GM12872 (cell line): ENCODE results near the gene GPR55.

Source experiments
- TF ChIP-seq, protein P1 (sequence below): IDR thresholded peaks from 3 replicates; pipeline ENCODE4 v1.5.1; 2011; ENCODE audit warnings: low read depth, mild to moderate bottlenecking, low read length, moderate library complexity; ENCODE audit not compliant: insufficient read depth

The GPR55 gene

GRCh38 chr2:230862292-230862691 is 62.8 kb downstream of the GPR55 start:
- TF ChIP-seq, protein P1, sequence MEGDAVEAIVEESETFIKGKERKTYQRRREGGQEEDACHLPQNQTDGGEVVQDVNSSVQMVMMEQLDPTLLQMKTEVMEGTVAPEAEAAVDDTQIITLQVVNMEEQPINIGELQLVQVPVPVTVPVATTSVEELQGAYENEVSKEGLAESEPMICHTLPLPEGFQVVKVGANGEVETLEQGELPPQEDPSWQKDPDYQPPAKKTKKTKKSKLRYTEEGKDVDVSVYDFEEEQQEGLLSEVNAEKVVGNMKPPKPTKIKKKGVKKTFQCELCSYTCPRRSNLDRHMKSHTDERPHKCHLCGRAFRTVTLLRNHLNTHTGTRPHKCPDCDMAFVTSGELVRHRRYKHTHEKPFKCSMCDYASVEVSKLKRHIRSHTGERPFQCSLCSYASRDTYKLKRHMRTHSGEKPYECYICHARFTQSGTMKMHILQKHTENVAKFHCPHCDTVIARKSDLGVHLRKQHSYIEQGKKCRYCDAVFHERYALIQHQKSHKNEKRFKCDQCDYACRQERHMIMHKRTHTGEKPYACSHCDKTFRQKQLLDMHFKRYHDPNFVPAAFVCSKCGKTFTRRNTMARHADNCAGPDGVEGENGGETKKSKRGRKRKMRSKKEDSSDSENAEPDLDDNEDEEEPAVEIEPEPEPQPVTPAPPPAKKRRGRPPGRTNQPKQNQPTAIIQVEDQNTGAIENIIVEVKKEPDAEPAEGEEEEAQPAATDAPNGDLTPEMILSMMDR = no peak

GRCh38 chr2:230861552-230862255 is 63.3 kb downstream of the GPR55 start:
- TF ChIP-seq, protein P1 = no peak
